IMR-90 (cell line): ENCODE data around the gene ARAP1. TPM values are rescaled to one million over a fixed set of nuclear protein-coding genes. Genes with fewer than 3 reads are reported as not detected.

ENCODE experiments used
- ATAC-seq: fragments of 200-7000 bp; cut with Tn5 transposase; 2 replicates; pipeline ENCODE4 v1.9.1; 2020; ENCODE audit warnings: low read depth, mild to moderate bottlenecking, moderate library complexity
- BruUV-seq: library from RNA; stranded (reverse); fragments of 400-500 nt; replicated peaks from 2 replicates; lab custom pipeline; 2021; lab: Mats Ljungman, UMichigan
- CTCF ChIA-PET: fragments of 300-600 bp; formaldehyde crosslinking; extraction: SDS; loops from one replicate; lab custom pipeline; 2021; ENCODE audit warnings: antibody characterized with exemption; lab: Yijun Ruan, JAX
- POLR2A ChIA-PET: fragments of 300-600 bp; sonication (Branson Sonifier 250); formaldehyde crosslinking; loops from one replicate; lab custom pipeline; 2022; ENCODE audit warnings: antibody characterized with exemption; ENCODE audit not compliant: unreplicated experiment; lab: Charles Lee
- DNase-seq: peaks from one replicate; pipeline ENCODE4 v3.0.0; 2013
- H2AFZ ChIP-seq: replicated peaks from 2 replicates; pipeline ENCODE3; 2013; ENCODE audit warnings: low read length, mild to moderate bottlenecking; ENCODE audit not compliant: poor library complexity
- H2AK5ac ChIP-seq: 2 replicates; pipeline ENCODE4 v1.6.1; 2013; ENCODE audit warnings: low read depth, low read length, inconsistent platforms
- H2AK9ac ChIP-seq: replicated peaks from 2 replicates; pipeline ENCODE3; 2013; ENCODE audit warnings: mild to moderate bottlenecking, low read depth, low read length, moderate library complexity; ENCODE audit not compliant: poor library complexity
- H2BK120ac ChIP-seq: 2 replicates; pipeline ENCODE4 v1.6.1; 2013; ENCODE audit warnings: low read depth, low read length, inconsistent platforms
- H2BK15ac ChIP-seq: 3 replicates; pipeline ENCODE4 v1.6.1; 2013; ENCODE audit warnings: low read depth, low read length, inconsistent platforms
- H2BK20ac ChIP-seq: 2 replicates; pipeline ENCODE4 v1.6.1; 2013; ENCODE audit warnings: low read depth, mild to moderate bottlenecking, inconsistent platforms, low read length, moderate library complexity
- H2BK5ac ChIP-seq: 2 replicates; pipeline ENCODE4 v1.6.1; 2013; ENCODE audit warnings: mild to moderate bottlenecking, low read depth, low read length, inconsistent platforms; ENCODE audit not compliant: poor library complexity, severe bottlenecking
- H3K14ac ChIP-seq: replicated peaks from 2 replicates; pipeline ENCODE4 v1.6.1; 2013; ENCODE audit warnings: low read depth, low read length, inconsistent platforms
- H3K18ac ChIP-seq: 2 replicates; pipeline ENCODE4 v1.6.1; 2013; ENCODE audit warnings: low read depth, low read length, control low read depth
- H3K23ac ChIP-seq: 2 replicates; pipeline ENCODE4 v1.6.1; 2013; ENCODE audit warnings: low read depth, low read length, inconsistent platforms
- H3K27ac ChIP-seq: 2 replicates; pipeline ENCODE4 v1.5.1; 2013; ENCODE audit warnings: mild to moderate bottlenecking, control low read depth, low read length; ENCODE audit not compliant: insufficient read depth
- H3K27me3 ChIP-seq: 2 replicates; pipeline ENCODE4 v1.6.1; 2013; ENCODE audit warnings: low read length; ENCODE audit not compliant: control insufficient read depth, insufficient read depth
- H3K36me3 ChIP-seq: 2 replicates; pipeline ENCODE4 v1.6.1; 2013; ENCODE audit warnings: low read length, mixed read lengths; ENCODE audit not compliant: control insufficient read depth, insufficient read depth
- H3K4ac ChIP-seq: 2 replicates; pipeline ENCODE4 v1.6.1; 2013; ENCODE audit warnings: low read depth, low read length, inconsistent platforms
- H3K4me1 ChIP-seq: 2 replicates; pipeline ENCODE4 v1.6.1; 2013; ENCODE audit warnings: low read length, mixed read lengths; ENCODE audit not compliant: control insufficient read depth, insufficient read depth
- H3K4me2 ChIP-seq: 2 replicates; pipeline ENCODE4 v1.6.1; 2013; ENCODE audit warnings: low read depth, mild to moderate bottlenecking, control low read depth, low read length, moderate library complexity
- H3K4me3 ChIP-seq: 2 replicates; pipeline ENCODE4 v1.5.1; 2013; ENCODE audit warnings: low read depth, mild to moderate bottlenecking, control low read depth, low read length, moderate library complexity; ENCODE audit not compliant: insufficient read depth
- H3K56ac ChIP-seq: 2 replicates; pipeline ENCODE4 v1.6.1; 2013; ENCODE audit warnings: low read length, inconsistent platforms; ENCODE audit not compliant: insufficient read depth; ENCODE audit errors: extremely low read depth
- H3K79me1 ChIP-seq, 2 experiments: 2 replicates each; pipeline ENCODE4 v1.6.1; 2013; ENCODE audit warnings: low read length in 2 of 2, inconsistent platforms in 1 of 2, low read depth in 1 of 2
- H3K9ac ChIP-seq: 2 replicates; pipeline ENCODE4 v1.6.1; 2013; ENCODE audit warnings: low read depth, low read length, control low read depth
- H3K9me1 ChIP-seq: 2 replicates; pipeline ENCODE4 v1.6.1; 2013; ENCODE audit warnings: low read length, inconsistent platforms; ENCODE audit not compliant: insufficient read depth
- H3K9me3 ChIP-seq: 2 replicates; pipeline ENCODE4 v1.6.1; 2013; ENCODE audit warnings: low read length; ENCODE audit not compliant: control insufficient read depth, insufficient read depth
- H4K20me1 ChIP-seq: 2 replicates; pipeline ENCODE4 v1.6.1; 2013; ENCODE audit warnings: low read length, inconsistent platforms; ENCODE audit not compliant: insufficient read depth
- H4K5ac ChIP-seq: 2 replicates; pipeline ENCODE4 v1.6.1; 2013; ENCODE audit warnings: mild to moderate bottlenecking, low read depth, low read length, control low read depth
- H4K8ac ChIP-seq, 2 experiments: 2 replicates each; pipeline ENCODE4 v1.6.1; 2013; ENCODE audit warnings: low read depth in 2 of 2, low read length in 2 of 2, control low read depth in 1 of 2, inconsistent platforms in 1 of 2
- H4K91ac ChIP-seq: 2 replicates; pipeline ENCODE4 v1.6.1; 2013; ENCODE audit warnings: low read depth, low read length, inconsistent platforms; ENCODE audit not compliant: insufficient read depth
- BHLHE40 ChIP-seq: fragments of 150-350 bp; IDR thresholded peaks from 2 replicates; pipeline ENCODE4 v1.6.1; 2016; ENCODE audit warnings: mild to moderate bottlenecking, low read depth, low read length
- CTCF ChIP-seq: conservative IDR thresholded peaks from 2 replicates; pipeline ENCODE4 v1.5.1; 2012; ENCODE audit warnings: mild to moderate bottlenecking, low read depth, low read length, improper control_type of control experiment
- FOS ChIP-seq: fragments of 150-350 bp; IDR thresholded peaks from 2 replicates; pipeline ENCODE4 v1.6.1; 2016; ENCODE audit warnings: low read depth, low read length
- MAFK ChIP-seq: IDR thresholded peaks from 2 replicates; pipeline ENCODE4 v1.6.1; 2012; ENCODE audit warnings: low read depth, low read length, improper control_type of control experiment
- MAZ ChIP-seq: IDR thresholded peaks from 2 replicates; pipeline ENCODE4 v1.6.1; 2012; ENCODE audit warnings: low read depth, mild to moderate bottlenecking, low read length, improper control_type of control experiment, moderate library complexity, borderline replicate concordance
- MXI1 ChIP-seq: IDR thresholded peaks from 2 replicates; pipeline ENCODE4 v1.6.1; 2012; ENCODE audit warnings: low read depth, mild to moderate bottlenecking, low read length, moderate library complexity, borderline replicate concordance
- POLR2A ChIP-seq: IDR thresholded peaks from 2 replicates; pipeline ENCODE4 v1.6.1; 2012; ENCODE audit warnings: mild to moderate bottlenecking, low read depth, low read length
- RAD21 ChIP-seq: IDR thresholded peaks from 2 replicates; pipeline ENCODE4 v1.6.1; 2012; ENCODE audit warnings: low read length, improper control_type of control experiment
- RFX5 ChIP-seq: IDR thresholded peaks from 2 replicates; pipeline ENCODE4 v1.8.0; 2012; ENCODE audit warnings: low read depth, mild to moderate bottlenecking, low read length, moderate library complexity
- WGBS, 2 experiments: methylation state at CpG; one replicate each; pipeline versions ENCODE4 v1.1.5 to v1.1.7; 2013; ENCODE audit warnings: missing lambda C conversion rate in 2 of 2; ENCODE audit not compliant: insufficient read length in 1 of 2; ENCODE audit errors: extremely low coverage in 2 of 2; 5-methylcytosine and 5-hydroxymethylcytosine counted together
- dilution Hi-C: fragments of 300-500 bp; cut with HindIII; formaldehyde crosslinking; loops from one replicate; pipeline ENCODE4 v1.14.3; 2018; ENCODE audit warnings: low sequenced_read_pairs; ENCODE audit not compliant: unreplicated experiment
- in situ Hi-C: fragments of 300-500 bp; cut with MboI; formaldehyde crosslinking; loops from 3 replicates; pipeline ENCODE4 v1.14.3; 2019; ENCODE audit warnings: low sequenced_read_pairs, inconsistent platforms, mixed read lengths
- intact Hi-C: fragments of 100-400 bp; cut with micrococcal nuclease; formaldehyde crosslinking; loops from 2 replicates; pipeline ENCODE4 v1.10.0; 2022
- polyA plus RNA-seq, 3 experiments: library from polyadenylated mRNA; depleted of rRNA; stranded (reverse); fragments of >200 nt; gene quantifications; 2 replicates each; pipeline ENCODE4 v1.2.3, GENCODE V29; 2012; ENCODE audit warnings: low replicate concordance in 1 of 3
- total RNA-seq: library from RNA; depleted of rRNA; stranded (reverse); fragments of >200 nt; gene quantifications from 2 replicates; pipeline ENCODE4 v1.2.3, GENCODE V29; 2012

ARAP1 gene
- total and polyA plus RNA-seq, 2 of the 4 experiments (the other 2 are of a cell fraction) = 37.6 to 63.1 TPM

- H3K4me3 ChIP-seq = no peak overlapping the region
- no peak overlapping the region for H3K4ac ChIP-seq
- no peak for ATAC-seq
- no peak overlapping the region for H2AFZ ChIP-seq
- H2AK5ac ChIP-seq = no peak overlapping the region
- H2BK5ac ChIP-seq = no peak overlapping the region
- no peak overlapping the region for H4K91ac ChIP-seq
- no peaks in the 10 kb centered on the region for H3K36me3 ChIP-seq
- ChIA-PET CTCF (no interaction called here), POLR2A (no interaction called here)
- H3K27ac ChIP-seq = no peak overlapping the region
- H4K5ac ChIP-seq = no peak overlapping the region
- H2AK9ac ChIP-seq = no peak overlapping the region
- H3K4me2 ChIP-seq = no peak overlapping the region
- H3K4me1 ChIP-seq = peaks cover 18% of the 10 kb centered on the region
- no TSS peak for BruUV-seq
- no peaks in the 10 kb centered on the region for H3K27me3 ChIP-seq
- TF ChIP-seq CTCF = no peak
- TF ChIP-seq MAFK = no peak
- no peak for TF ChIP-seq BHLHE40
- no peak for TF ChIP-seq MAZ
- no peak for TF ChIP-seq POLR2A
- no peak for TF ChIP-seq FOS
- TF ChIP-seq MXI1 = no peak
- no peak for TF ChIP-seq RAD21
- TF ChIP-seq RFX5 = no peak
- no peak overlapping the region for H3K56ac ChIP-seq
- H4K20me1 ChIP-seq = peaks cover 4% of the 10 kb centered on the region; the same call in 1 of the 2 replicates
- dilution Hi-C loops = no loop called here
- no peak overlapping the region for H2BK120ac ChIP-seq
- in situ Hi-C loops = no loop called here
- H4K8ac ChIP-seq = no peak overlapping the region
- no peaks in the 10 kb centered on the region for H3K9me3 ChIP-seq
- no peak overlapping the region for H3K14ac ChIP-seq
- H3K9me1 ChIP-seq = peaks cover 26% of the 10 kb centered on the region
- H3K79me1 ChIP-seq = peaks cover 16 to 44% of the 10 kb centered on the region in 2 experiments
- no peak overlapping the region for H3K23ac ChIP-seq
- 80% methylated on average over 32 of the region's 48 CpGs; no CpG with 5 or more reads in 1 of the 2 experiments for WGBS, 2 experiments
- H3K9ac ChIP-seq = no peak overlapping the region
- intact Hi-C loops = loop anchor here (5.0 kb wide), 1 partner anchor 58 kb away; the partner anchor contains the start of gene ATG16L2
- no peak overlapping the region for H3K18ac ChIP-seq
- H2BK20ac ChIP-seq = no peak overlapping the region
- H2BK15ac ChIP-seq = no peak overlapping the region
- DNase-seq = no peak
These were observed 2.4 kb upstream of the ARAP1 start for GRCh38 chr11:72754544-72755155.
